ENCODE results near the gene TNFRSF1A. TPM values are rescaled to one million over a fixed set of nuclear protein-coding genes. Genes with fewer than 3 reads are reported as not detected.

Gene TNFRSF1A
- total RNA-seq, 2 experiments from 2014 or later, result 16.3 to 19.2 TPM

GRCh38 chr12:6326316-6327228, 15.3 kb downstream of the TNFRSF1A start:
- peaks cover 45% of the 10 kb centered on the region for H3K4me1 ChIP-seq (ENCODE audit: insufficient read depth, low read length)
- Mint-ChIP-seq H3K36me3 (ENCODE audit: low read depth) (peaks cover 41% of the 10 kb centered on the region), H3K4me3 (no peak overlapping the region), H3K9me3 (no peaks in the 10 kb centered on the region), H3K27me3 (no peaks in the 10 kb centered on the region), H3K27ac (peak overlapping the region; percentile 85), H3K4me1 (ENCODE audit: low read depth) (peaks cover 58% of the 10 kb centered on the region)
- ChIA-PET POLR2A (interaction anchor here (0.9 to 1.9 kb wide), 9 partner anchors 9 to 209 kb away, joined by 3 to 6 read pairs (median 4); partner anchors contain the start of genes TAPBPL and TNFRSF1A), CTCF (interaction anchor here (0.9 to 2.6 kb wide), 2 partner anchors 9 to 30 kb away, joined by 3 to 15 read pairs; no protein-coding TSS in a partner anchor)
- H3K4me3 ChIP-seq (ENCODE audit: low read length), result no peak overlapping the region
- TF ChIP-seq CTCF (IDR thresholded peaks at IDR 0.05), result no peak
- no peak for ATAC-seq (ENCODE audit: poor library complexity)
- H3K36me3 ChIP-seq (ENCODE audit: insufficient read depth, low read length), result peaks cover 45% of the 10 kb centered on the region
- no peaks in the 10 kb centered on the region for H3K9me3 ChIP-seq (ENCODE audit: control insufficient read depth in 1 of 2, insufficient read depth in 1 of 2, low read length in 2 of 2)
- peak in 1 of 14 experiments; percentile 33 for DNase-seq
- H3K27ac ChIP-seq (ENCODE audit: low read depth in 1 of 2, low read length in 2 of 2), result peak overlapping the region in 1 of 2 donors; percentile 17
- H3K27me3 ChIP-seq (ENCODE audit: control insufficient read depth in 1 of 2, insufficient read depth in 2 of 2, low read length in 2 of 2), result no peaks in the 10 kb centered on the region
- intact Hi-C loops (cut with DNase I, micrococcal nuclease), result no loop called here

- peaks cover 40% of the 10 kb centered on the region for H3K4me1 ChIP-seq (ENCODE audit: insufficient read depth, low read length)
- POLR2A ChIA-PET, result interaction anchor here (1.3 to 1.9 kb wide), 4 partner anchors 10 to 126 kb away, joined by 3 to 4 read pairs (median 4); partner anchors contain the start of gene TAPBPL
- H3K36me3 Mint-ChIP-seq (ENCODE audit: low read depth), result peaks cover 27% of the 10 kb centered on the region
- ATAC-seq (ENCODE audit: poor library complexity) (no peak), DNase-seq (no peak)
- no peaks in the 10 kb centered on the region for H3K27me3 ChIP-seq (ENCODE audit: control insufficient read depth in 1 of 2, insufficient read depth in 2 of 2, low read length in 2 of 2)
- H3K27me3 Mint-ChIP-seq, result no peaks in the 10 kb centered on the region
- H3K9me3 Mint-ChIP-seq, result no peaks in the 10 kb centered on the region
- no peaks in the 10 kb centered on the region for H3K9me3 ChIP-seq (ENCODE audit: control insufficient read depth in 1 of 2, insufficient read depth in 1 of 2, low read length in 2 of 2)
- H3K36me3 ChIP-seq (ENCODE audit: insufficient read depth, low read length), result peaks cover 31% of the 10 kb centered on the region
- no peak overlapping the region for H3K4me3 ChIP-seq (ENCODE audit: low read length)
- peaks cover 47% of the 10 kb centered on the region for H3K4me1 Mint-ChIP-seq (ENCODE audit: low read depth)
- intact Hi-C loops (cut with DNase I, micrococcal nuclease), result loop anchor here in 1 of 2 experiments (5.0 kb wide), 3 partner anchors 42 to 212 kb away; no protein-coding TSS in a partner anchor
- H3K27ac ChIP-seq (ENCODE audit: low read depth in 1 of 2, low read length in 2 of 2), result peak overlapping the region; percentile 5 to 29
- peak overlapping the region; percentile 85 for H3K27ac Mint-ChIP-seq
- H3K4me3 Mint-ChIP-seq, result peak overlapping the region; percentile 37
- TF ChIP-seq CTCF (IDR thresholded peaks at IDR 0.05), result no peak
- CTCF ChIA-PET, result interaction anchor here (0.9 to 2.6 kb wide), 2 partner anchors 10 to 31 kb away, joined by 3 to 15 read pairs; no protein-coding TSS in a partner anchor
Measured at GRCh38 chr12:6324936-6325750, 16.7 kb downstream of the TNFRSF1A start.
